ENCODE results near the gene AKR7A2.

AKR7A2 gene

DNA sequence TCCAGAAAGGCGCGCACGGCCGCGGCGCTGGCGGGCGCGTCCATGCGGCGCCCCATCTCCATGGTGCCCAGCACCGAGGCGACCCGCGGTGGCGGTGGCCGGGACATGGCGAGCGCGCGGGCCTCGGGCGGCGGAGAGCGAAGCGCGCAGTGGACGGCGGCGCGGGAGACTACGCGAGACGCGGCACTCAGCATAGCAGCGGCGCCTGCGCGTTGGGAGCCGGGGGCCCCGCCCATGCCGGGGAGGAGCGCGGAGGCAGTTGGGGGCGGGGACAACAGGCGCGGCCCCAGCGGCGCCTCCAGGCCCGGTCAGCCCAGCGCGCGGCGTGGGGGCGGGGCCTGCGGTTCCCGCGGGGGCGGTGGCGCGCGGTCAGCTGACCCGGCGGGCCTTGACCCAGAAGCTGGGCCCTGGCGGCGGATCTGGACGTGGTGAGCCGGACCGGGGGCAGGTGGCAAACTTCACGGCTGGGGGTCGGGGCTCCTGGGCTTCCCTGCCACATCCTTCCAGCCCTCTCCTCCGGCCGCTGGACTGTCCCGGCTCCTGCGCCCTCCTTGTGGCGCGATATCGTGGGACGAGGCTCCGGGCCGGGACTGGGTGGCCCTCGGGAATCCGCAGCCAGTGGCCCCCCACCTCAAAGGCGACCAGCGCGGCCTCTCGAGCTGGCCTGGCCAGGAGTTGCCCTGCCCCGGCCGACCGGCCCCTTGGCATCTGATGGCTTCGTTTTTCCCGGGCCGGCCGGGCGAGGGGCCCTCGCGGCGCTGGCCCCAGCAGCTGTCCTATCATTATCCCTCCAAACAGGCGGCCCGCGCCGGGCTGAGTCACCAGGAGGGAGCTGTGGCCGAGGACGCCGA is at the start of gene AKR7A2, which contains the start of gene SLC66A1:
AKR7A2 (minus strand) TSS at position 214 of the 851 bp plus-strand sequence; CDS start at position 194, 20 bp downstream.
SLC66A1 (plus strand) TSS at position 396 of the 851 bp plus-strand sequence. CDS start 5,352 bp downstream, outside the sequence.
- FAIRE-seq = no peak

DNA sequence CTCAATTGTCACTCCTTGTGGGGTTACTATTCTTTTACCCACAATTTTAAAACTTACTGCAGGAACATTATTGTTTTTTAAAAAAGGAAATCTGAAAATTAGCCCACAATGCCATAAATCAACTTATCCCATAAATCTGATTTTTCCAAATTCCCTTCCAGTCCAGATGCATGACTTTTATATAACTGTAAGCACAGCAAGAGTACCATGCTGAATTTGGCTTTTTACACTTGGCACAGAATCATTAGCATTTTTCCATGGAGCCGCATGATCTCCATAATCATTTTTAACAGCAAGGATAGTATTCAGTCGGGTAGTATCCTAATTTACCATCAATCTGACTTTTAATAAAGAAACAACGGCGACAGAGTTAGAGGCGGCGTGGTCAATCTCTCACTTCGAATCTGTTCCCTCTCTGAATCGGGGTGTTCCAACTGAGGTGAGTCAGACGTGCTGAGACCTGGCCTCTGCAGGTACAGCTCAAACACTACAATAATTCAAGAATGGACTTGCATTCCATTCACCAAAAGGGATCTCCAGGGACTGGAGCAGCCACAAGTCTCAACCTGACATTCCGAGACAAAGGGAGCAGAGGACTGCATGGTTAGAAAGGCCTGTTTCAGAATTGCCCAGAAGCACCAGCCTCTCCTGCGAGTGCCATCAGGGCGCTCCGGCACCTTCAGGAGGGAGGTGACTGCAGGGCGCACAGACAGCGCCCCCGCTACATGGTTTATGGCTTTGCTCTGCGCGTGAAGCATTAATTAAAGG is 49.1 kb upstream of the AKR7A2 start:
- no peak for FAIRE-seq

DNA sequence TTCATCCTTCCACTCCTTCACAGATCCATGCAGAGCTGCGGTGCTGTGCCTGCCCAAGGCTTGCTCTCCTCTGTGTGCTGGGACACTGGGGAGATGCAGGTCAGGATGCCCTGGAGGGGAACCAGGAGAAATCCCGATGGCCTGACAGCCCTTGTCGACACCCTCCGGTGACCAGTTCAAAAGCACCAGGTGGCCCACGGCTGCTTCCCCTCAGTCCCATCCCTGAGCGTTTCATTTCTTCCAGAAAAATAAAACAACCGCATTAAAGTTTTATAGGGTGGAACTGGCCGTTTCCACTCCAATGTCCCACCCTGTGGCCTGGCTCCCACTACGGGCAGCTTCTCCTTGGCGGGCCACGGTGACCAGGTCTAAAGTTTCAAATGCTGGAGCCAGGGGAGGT is 48.5 kb upstream of the AKR7A2 start:
- no peak for FAIRE-seq

DNA sequence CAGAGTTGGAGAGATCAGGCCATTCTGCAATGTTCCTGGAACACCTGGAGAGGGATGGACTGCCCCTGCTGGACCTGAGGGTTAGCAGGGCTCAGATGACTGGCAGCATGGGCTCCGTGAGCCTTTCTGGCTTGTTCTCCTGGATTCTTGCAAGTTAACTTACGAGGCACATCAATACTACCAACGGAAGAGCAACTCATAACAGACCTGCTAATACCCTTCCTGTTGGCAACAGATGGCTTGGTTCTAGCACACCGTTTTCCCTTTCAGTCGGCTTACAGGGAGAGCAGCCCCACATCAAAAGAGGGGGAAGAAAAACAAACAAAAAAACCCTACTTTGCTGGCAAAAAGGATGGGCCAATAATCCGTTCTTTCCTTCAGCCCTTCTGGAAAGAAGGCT is 48.1 kb upstream of the AKR7A2 start:
- FAIRE-seq = no peak

DNA sequence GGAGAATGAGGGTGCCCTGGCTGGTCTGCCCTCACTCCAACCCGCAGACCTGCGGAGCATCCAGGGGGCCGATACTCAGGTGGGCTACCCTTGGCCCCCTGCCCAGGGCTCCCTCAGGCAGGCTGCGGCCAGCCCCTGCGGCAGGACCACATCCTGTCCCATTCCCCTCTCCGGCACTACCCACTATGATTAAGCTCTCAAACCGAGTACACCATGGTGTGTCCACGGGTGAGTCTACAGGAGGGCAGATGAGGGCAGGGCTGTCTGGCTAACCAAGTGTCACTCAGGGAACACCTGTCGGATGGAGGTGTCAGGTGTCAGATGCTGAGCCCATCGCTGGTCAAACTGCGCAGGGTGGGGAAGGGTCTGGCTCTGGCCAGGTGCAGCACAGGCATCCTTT is 47.4 kb upstream of the AKR7A2 start:
- no peak for FAIRE-seq

DNA sequence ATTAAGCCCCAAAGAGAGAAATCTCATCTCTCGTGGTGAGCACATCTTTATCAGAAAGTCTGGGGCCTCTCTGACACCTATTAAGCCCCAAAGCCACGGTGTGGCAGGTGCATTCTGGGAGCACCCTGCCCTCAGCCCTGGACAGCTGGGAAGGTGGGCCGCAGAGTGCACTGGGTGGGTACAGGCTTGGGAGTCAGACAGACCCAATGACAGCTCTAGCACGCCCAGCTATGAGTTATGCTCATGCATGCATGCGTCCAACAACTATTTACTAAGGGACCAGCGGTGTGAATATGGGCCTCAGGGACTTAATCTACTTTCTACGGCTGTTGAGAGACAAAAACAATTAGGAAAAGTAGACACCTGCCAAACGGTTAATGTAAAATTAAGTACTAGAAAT is 46.8 kb upstream of the AKR7A2 start:
- FAIRE-seq = no peak

DNA sequence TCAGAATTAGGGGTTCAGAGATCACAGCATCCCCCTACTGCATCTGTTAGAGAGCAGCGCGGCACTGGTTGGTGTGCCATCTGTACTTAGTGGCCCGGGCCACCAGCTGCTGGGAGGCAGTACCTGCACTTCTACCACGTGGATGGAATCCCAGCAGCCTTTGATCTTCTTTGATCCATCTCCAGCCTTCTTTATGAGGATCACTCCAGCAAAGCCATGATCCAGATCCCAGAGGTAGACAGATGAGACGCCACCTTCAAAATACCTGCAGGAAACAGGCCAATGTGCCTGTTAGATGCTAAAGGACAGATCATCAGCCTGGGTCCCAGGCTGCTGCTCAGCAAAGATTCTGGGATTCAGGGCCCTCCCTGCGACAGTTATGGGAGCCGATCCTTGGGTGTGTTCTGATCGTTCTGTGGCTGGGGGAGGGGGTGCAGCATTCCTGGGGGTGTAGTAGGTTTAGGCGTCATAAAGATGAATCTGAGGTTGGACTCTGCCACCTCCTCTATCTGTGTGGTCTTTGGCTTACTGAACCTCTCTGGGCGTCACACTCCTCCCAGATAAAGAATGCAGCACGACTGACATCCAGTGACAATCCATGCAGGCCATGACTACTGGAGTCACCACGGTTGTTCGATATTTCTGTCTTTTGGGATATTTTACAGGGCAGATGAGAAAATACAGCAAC is 45.5 kb upstream of the AKR7A2 start:
- no peak for FAIRE-seq

DNA sequence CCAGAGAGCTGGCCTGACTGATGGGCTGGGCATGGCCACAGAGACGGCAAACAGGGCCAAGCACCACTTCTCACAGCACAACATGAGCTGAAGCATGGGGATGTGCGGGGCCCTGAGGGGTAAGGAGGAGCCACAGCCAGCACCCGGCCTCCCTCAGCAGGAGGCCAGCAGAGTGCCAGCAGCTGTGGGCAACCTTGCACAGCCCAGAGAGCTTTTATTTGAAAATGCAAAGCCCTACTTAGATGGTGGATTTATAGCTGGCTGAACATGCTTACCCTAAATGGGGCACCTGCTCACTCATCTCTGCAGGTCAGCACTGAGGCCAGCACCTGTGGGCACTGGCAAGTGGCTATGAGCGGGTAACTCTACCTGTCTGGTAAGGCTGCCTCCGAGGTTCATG is 44.3 kb upstream of the AKR7A2 start:
- no peak for FAIRE-seq

DNA sequence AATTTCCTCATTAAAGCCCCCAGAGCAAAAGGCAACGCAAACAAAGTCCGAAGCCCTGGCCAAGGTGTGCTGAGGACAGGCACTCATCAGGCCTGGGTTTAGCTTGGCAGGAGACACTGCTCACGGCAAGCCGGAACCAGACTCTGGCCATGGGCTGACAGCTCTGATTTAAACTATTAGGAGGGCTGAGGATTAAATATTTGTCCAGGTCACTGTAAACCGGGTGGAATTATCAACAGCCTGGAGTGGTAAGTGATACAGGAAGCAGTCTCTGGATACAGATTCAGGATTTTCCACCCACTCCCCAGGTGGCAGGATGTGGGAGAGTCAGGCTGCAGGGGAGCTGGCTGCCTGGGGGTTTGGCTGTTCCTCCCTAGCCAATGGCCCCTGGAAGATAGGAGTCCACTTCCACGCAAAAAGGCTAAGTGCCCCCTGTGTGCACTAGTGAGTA is 42.6 kb upstream of the AKR7A2 start:
- FAIRE-seq = no peak

DNA sequence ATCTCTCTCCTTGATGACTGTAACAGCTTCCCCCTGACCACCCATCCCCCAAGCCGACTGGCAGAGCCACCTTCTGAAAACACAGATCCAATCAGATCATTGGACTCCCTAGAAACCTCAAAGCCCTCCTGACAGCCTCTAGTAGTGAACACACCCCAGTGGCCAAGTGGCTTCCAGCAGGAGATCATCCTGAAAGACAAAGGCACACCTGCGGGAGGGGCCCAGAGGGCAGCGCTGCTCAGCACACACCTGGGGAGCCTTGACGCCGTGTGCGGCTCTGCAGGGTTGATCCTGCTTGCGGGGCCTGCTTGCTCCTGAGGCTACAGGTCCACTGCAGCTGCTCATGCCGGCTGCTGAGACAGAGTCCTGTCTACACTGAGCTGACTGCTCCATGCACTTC is 41.7 kb upstream of the AKR7A2 start:
- no peak for FAIRE-seq

DNA sequence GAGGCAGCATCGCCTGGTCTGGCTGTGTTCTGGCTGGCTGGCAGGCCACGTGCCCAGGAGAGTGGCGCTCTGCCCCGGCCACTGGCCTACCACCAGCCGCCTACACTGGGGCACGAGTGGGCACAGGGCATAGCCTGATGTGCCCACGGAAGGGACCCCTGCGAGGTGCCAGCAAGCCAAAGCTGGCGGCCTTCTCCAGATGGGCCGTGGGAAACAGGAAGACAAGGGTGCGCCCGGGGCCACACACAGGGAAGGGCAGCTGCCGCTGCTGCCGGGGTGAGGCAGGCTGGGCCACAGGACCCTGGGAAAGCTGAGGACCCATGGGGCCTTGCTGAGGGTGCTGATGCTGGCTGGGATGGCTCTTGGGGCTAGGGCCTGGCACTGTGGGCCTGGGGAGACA is 40.9 kb upstream of the AKR7A2 start:
- no peak for FAIRE-seq

DNA sequence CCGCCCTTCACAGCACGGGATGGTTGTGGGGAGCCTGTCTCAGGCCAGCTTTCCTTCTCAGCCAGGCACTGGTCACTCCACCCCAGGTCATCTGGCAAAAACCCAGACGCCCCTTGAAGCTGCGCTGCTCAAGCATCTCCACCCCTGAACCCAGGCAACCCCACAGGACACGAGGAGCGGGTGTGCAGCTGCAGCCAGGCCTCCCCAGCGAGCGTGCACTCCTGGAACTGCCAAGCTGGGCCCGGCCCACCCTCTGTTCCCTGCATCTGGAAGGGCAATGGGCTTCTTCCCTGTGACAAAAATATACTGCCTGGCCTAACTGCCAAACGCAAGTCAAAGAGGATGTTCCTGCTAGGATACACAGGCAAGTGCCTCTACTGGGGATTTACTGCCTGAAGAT is 39.9 kb upstream of the AKR7A2 start:
- FAIRE-seq = no peak

DNA sequence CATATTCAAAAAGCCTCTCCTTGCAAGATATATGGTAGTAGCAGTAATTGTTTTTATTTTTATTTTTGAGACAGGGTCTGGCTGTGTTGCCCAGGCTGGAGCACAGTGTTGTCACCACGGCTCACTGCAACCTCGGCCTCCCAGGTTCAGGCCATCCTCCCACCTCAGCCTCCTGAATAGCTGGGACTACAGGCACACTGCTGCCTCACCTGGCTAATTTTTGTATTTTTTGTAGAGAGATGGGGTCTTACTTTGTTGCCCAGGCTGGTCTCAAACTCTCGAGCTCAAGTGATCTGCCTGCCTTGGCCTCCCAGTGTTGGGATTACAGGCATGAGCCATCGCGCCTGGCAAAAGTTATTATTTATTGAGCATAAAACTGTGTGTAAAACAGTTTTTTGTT is 38.6 kb upstream of the AKR7A2 start:
- FAIRE-seq = no peak

DNA sequence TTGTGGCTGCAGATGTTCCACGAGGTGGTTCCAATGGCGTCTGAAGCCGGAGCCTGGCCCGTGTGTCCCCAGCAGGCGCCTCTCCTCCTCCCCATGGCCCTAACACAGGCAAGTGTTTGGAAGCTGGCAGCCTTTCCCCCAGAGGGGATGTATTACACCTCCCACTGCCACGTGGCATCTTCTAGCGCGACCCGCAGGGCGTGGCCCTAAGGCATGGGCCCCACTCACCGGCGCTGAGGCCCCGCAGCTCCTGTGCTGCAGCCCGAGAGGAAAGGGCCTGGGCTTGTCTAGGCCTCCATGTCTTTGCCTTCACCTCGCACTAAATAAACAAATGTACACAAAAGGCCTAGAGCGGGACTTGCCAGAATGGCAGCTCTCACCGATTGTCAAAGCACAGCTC is 38.1 kb upstream of the AKR7A2 start:
- no peak for FAIRE-seq

DNA sequence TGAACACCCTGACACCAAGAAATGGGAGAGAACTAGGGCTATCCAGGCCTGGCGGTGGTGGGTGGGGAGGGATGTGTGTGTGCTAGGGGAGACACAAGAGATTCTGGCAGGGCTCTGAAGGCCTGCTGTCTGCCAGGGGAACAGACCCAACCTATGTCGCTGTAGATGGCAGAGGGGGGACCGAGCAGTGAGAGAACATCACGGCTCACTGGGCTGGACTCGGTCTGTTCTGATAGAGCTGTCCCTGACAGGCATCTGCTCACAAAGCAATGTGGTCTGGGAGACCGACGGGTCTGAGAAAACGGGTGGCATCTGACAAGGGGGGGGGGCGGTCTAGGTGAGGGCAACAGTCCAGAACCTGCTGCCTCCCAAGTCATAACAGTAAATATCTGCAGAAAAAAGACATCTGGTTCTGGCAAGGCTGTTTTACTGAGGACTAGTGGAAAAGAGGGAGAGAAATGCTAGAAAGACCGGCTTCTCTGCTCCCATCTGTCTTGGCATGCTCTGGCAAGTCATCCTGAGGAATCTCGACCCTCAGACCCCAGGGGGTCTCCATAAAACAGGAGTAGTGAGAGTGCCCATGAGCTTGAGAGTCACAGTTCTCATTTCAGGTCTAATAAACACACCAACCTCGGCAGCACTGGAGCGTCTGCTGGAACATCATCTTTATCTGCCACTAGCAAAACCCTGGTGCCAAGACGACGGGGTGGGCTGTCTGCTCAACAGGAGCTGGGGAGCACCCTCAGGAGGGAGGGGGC is 36.7 kb upstream of the AKR7A2 start:
- no peak for FAIRE-seq

DNA sequence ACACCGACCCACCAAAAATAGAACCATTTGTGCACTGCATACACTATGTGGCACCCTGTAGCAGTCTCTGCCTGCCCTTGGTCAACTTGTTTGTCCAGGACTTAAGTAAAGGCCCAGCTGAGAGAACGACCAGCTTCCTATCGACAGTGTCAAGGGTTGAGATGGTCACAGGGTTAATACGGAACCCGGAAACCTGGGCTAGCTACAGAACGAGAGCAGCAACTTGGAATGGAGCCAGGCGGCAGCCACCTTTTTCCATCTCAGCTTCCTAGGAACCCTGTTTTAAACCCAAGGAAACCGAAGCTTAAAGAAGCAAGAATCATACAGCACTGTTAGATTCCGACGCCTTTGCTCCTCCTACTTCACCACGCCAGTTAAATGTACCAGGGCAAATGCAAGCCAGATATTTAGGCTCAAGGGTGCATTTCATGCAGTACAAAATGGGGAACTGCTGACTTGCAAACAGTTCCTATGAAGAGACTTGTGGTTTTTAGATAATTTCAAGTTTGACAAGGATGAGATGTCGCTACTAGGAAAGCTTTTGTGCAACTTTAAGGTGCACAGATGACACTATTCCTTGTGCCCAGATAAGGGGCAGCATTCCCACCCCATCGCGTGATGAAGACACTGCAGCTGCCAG is 35.7 kb upstream of the AKR7A2 start:
- no peak for FAIRE-seq

DNA sequence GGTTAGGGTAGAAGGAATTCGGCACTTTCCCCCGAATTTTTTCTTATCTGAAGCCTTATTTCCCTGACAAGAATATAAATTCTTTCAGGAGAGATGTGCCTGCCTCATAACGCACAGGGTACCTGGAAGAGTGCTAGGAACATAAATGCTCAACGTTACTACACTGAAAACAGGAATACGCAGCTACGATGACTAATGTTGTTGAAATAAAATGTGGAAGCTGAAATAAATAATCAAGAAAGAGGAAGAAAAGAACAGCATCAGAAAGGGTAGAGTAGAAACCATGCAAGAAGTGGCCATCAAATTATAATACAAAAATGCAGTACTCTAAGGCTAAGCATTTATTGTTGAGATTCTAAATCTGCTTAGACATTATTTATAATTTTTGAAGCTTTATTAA is 34.1 kb upstream of the AKR7A2 start:
- no peak for FAIRE-seq

DNA sequence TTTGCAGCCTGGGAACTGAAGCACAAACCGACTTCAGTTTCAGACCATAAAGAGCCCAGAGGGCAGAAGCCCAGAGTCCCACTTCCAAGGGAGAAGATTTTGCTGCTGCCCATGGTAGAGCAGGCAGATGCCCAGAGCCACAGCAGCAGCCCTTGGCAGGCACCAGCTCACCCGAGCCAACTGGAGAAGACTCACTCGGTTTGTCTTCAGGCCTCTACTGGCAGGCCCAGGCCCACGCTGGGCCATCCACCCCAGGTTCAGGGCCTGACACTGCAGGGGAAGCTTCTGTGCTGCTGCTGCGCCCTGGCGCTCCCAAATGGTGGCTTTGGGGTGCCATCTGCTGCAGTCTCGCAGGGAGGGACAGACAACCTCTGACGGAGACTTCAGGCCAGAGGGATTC is 33.4 kb upstream of the AKR7A2 start:
- no peak for FAIRE-seq

DNA sequence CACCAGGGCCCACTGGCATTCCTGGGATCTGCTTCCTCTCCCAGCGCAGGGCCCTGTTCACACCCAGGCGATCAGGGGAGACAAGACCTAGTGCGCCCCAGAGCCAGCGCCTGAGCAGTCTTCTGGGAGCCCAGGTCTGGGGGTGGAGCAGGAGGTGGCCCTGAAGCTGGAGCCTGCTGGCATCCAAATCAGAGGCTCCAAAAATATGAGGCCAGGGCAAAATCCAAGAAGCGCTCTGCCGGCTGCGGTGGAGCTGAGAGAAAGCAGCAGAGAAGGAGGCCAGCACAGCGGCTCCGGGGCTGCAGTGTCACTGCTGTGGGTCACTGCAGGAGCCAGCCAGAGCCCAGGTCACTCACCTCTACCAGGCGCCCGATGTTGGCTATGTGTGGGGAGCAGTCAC is 32.9 kb upstream of the AKR7A2 start:
- FAIRE-seq = no peak

DNA sequence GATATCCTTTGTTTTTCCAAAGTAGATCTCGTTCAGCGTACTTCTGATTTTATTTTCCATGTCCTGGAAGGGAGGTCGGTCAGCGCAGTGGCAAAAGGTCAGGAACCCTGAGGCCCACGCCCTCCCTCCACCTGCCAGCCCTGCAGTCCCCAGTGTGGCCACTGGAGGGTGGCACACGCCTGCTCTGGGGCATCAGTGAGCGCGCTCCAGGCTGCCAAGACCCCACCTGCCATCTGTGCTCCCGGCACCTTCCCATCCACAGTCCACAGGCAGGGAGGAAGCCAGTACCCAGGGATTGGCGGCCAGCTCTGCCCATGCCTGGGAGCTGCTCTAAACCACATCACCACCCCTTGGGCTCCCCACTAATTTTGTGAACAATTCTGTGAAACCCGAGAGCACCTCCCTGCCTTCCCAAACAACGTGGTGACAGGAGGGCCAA is 32.4 kb upstream of the AKR7A2 start:
- FAIRE-seq = no peak

DNA sequence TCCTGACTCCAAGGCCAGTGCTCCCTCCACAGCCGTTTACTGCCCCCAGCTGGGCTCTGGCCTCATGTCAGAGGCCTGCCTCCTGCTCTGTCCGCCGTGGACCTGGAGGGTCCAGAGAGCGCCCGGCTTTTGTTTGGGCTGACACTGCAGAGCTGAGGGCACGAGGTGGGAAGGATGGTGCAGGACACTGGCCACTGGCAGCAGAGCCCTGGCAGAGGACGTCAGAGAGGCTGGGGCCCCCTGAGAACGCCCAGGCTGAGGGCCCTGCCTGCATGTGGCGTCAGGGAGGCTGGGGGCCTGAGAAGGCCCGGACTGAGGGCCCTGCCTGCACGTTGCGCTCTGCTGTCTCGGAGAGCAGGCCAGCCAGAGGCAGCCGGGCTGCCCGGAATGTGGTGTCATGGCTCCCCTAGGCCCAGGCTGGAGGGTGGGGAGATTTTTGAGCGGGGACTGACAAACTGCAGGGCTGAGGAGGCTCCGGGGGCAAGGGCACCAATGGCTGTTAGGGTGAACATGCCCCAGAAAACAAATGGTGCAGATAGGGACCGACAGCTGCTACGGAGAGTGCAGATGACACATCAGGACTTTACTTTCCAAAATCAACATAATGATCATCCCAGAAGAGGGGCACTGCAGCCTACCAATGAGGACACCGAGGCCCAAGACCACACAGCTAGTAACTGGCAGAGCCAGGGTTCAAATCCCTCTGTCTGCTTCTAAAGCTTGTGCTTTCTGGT is 31.8 kb upstream of the AKR7A2 start:
- FAIRE-seq = no peak
